Stimulated activated CD4-positive, alpha-beta T cell treated with anti-CD3 and anti-CD28 coated beads, Interleukin-1b, Interleukin-23, amount 100 ng/mL, for 1 hour (primary cell): ENCODE results near the gene AHCYL1.

Experiments used
- DNase-seq, 2 donors: peaks; one replicate each; pipeline ENCODE4 v3.0.0-alpha.2; 2020; ENCODE audit warnings: low read depth in 2 of 2

AHCYL1 gene

DNA sequence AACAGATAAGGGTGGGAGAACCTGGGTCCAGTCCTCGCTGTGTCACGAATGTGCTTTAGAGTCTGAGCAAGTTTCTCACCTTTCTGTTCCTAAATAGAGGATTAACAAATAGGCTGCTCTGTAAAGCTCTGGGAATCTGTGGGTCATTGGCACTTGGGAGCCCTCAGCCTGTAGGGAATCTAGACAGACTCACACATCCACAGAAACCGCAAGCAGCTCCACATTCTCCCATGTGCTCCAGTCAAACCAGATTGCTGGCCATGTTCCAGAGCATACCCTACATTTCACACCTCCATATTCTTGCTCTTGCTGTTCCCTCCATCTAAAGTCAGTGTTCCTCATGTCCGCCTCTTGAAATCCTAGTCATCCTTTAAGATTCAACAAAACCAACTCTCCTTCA lies 7.8 kb upstream of the AHCYL1 start:
- DNase-seq = no peak

- no peak for DNase-seq
These were observed 7.3 kb upstream of the AHCYL1 start for GRCh38 chr1:109977225-109977624.

DNA sequence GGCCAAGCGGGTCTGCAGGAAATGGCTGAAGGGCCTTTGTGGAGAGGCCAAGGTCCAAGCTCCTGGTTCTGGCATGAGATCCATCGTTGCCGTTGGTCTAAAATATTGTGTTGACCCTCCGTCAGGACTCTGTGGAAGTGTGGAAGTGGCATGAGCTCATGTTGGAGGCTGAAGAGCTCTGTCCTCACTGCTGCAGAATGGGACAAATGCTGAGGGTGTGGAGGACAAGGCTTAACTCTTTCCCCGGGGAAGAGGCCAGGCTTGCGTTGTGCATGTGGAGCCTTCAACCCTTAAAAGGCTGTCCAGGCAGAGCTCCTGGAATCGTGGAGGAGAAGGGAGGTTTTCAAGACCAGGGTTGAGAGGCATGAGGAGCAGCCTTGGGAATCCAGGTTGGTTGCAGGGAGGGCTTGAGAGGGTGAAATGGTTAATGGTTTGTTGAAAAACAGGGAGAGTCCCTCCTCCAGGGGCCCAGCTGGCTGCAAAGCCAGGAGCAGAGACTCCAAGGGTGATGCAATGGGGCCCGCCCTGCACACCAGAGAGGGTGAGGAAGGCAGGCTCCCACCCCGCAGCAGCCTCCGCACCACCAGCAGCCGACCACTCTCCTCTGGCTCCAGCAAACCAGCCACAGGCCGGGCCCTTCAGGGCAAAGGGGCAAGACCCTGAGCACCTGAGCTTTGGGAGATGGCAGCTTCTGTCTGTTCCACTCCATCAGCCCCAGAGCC lies 6.7 kb upstream of the AHCYL1 start:
- no peak for DNase-seq

DNA sequence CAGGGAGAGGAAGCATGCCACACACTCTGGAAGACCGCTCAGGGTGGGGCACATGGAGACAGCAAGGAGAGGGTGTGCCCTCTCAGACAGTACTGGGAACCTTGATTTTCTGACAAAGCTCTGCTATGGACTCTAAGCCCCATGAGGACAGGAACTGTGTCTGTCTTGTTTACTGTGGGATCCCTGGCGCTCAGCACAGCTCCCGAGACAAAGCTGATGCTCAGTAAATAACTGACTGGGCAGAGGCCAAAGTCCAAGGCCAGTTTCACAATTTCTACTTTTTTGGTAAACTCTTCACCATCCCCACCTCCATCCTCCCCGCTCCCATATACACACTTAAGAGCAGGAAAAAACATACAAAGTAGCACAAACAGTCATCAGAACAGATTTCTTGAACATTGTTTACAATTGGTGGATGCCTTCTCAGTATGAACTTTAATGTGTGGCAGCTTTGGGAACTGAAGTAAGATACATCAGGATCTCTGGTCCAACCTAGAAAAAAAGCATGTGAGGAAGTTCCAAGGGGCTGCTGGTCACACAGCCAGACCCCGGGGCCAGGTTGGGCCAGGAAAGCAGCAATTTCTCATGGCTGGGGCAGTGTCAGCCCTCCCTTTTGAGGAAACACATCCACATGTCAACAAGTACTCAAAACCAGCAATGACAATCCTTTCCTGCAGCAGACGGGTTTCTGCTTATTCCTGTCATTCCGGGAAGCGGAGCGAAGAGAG lies 5.6 kb upstream of the AHCYL1 start:
- no peak for DNase-seq

GRCh38 chr1:109979489-109980091 lies 5.0 kb upstream of the AHCYL1 start:
- DNase-seq = no peak

- DNase-seq = no peak
These were observed 4.1 kb upstream of the AHCYL1 start for GRCh38 chr1:109980324-109981003.

GRCh38 chr1:109981004-109981335 lies 3.6 kb upstream of the AHCYL1 start:
- DNase-seq = no peak

- DNase-seq = no peak
These were observed 980 bp upstream of the AHCYL1 start for GRCh38 chr1:109983380-109984189.

GRCh38 chr1:109984190-109984455 lies 442 bp upstream of the AHCYL1 start:
- no peak for DNase-seq

GRCh38 chr1:109985247-109986053 lies 885 bp downstream of the AHCYL1 start:
- no peak for DNase-seq

DNA sequence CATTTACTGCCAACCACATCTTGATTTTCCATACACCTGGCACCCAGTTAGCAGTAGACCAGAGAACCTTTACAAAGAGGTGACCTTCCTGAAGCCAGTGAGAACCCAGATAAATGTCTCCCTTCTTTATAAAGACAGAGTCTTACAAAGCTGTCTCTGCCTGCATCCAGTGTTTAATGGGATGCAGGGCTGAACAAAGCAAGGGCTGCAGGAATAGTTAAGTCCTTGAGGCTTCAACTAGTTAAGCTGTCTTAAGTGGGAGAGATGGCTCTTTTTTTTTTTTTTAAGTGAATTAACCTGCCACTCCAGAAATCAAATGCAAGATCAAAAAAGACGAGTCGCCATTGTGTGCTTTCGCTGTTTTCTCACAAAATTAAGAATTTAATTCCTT lies 1.5 kb downstream of the AHCYL1 start:
- DNase-seq = no peak

- no peak for DNase-seq
These were observed 3.9 kb downstream of the AHCYL1 start for GRCh38 chr1:109988349-109988914.

- DNase-seq = no peak
These were observed 5.1 kb downstream of the AHCYL1 start for GRCh38 chr1:109989506-109990301.

- no peak for DNase-seq
These were observed 5.7 kb downstream of the AHCYL1 start for GRCh38 chr1:109990302-109990653.

GRCh38 chr1:109991400-109991925 lies 6.9 kb downstream of the AHCYL1 start:
- DNase-seq = no peak

DNA sequence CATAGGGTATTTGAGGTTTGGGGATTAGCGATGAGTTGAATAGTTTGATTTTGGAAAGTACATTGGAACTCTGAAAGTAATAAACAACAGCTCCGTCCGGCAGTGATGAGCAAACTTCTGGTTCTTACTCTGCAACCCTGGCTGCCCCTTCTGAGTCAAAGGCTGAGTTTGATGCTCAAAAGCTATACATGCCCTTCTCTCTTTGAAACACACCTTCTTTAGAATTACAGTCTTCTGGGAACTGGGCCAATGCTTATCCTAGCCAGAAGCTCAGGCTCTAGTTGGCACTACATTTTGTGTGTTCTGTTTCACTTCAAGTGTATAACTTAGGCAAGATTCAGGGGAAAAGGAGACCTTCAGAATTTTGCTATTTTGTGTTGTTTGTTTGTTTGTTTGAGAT lies 9.3 kb downstream of the AHCYL1 start:
- DNase-seq = no peak

- no peak for DNase-seq
These were observed 10.1 kb downstream of the AHCYL1 start for GRCh38 chr1:109994654-109995053.

- no peak for DNase-seq
These were observed 11.0 kb downstream of the AHCYL1 start for GRCh38 chr1:109995536-109995935.

DNA sequence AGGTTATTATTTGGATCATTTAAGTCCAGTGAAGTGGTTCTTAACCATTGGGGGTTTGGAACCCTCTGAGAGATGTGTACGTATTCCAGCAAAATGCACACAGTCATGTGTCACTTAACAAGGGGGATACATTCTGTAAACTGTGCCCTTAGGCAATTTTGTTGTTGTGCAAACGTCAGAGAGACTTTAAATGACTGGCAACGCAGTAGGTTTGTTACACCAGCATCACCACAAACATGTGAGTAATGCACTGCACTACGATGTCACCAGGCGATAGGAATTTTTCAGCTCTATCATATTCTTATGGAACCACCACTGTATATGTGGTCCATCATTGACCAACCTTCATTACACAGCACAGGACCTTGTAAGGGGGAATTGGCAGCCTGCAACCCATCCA lies 11.9 kb downstream of the AHCYL1 start:
- DNase-seq = no peak
